Measurements from ENCODE around the gene CYP4F2. TPM values are rescaled to one million over a fixed set of nuclear protein-coding genes. Genes with fewer than 3 reads are reported as not detected.

The CYP4F2 gene
- 100 to 1,000 TPM; 151 to 228 (median 173) TPM for total RNA-seq
- long read RNA-seq, transcript CYP4F2-202 (13 exons, 2,407 nt), result major isoform, 43 of 55 reads
- long read RNA-seq, partial matches to known transcripts, result 10 of 55 reads
- long read RNA-seq, other reads (novel, unspliced or antisense), result 2 of 55 reads

GRCh38 chr19:15897738-15898276 is at the start of gene CYP4F2:
Gene CYP4F2, minus strand, starts transcription at chr19:15898074. Its CDS starts 463 bp downstream, at chr19:15897611.
- Histone ChIP-seq H3K4me1 (peaks cover 0 to 19% (median 3%) of the 10 kb centered on the region in 4 donors), H3K36me3 (no peaks in the 10 kb centered on the region), H3K4me3 (peak within 1 kb of the TSS; percentile 37 to 56 (median 54)), H3K9me3 (no peaks in the 10 kb centered on the region), H3K27ac (peak within 1 kb of the TSS; percentile 38 to 89 (median 78)), H3K27me3 (no peaks in the 10 kb centered on the region)
- peak; percentile 89 to 97 (median 95) for DNase-seq
- TF ChIP-seq POLR2A (IDR thresholded peaks at IDR 0.05) (peak; percentile 87), CTCF (IDR thresholded peaks at IDR 0.05) (no peak)
- peak; percentile 96 to 98 (median 96) for ATAC-seq
- intact Hi-C loops (cut with DNase I), result no loop called here
- WGBS (ENCODE audit: insufficient coverage, low coverage, low lambda C conversion rate, missing lambda C conversion rate), result 40% methylated on average over 2 of the region's 3 CpGs

GRCh38 chr19:15945301-15945700 is 47.4 kb upstream of the CYP4F2 start:
- Histone ChIP-seq H3K36me3 (no peaks in the 10 kb centered on the region), H3K27me3 (no peaks in the 10 kb centered on the region), H3K9me3 (no peaks in the 10 kb centered on the region), H3K4me1 (no peaks in the 10 kb centered on the region), H3K4me3 (no peak overlapping the region), H3K27ac (no peak overlapping the region)
- DNase-seq, result no peak
- intact Hi-C loops (cut with DNase I), result no loop called here
- TF ChIP-seq CTCF (IDR thresholded peaks at IDR 0.05), result no peak
- TF ChIP-seq POLR2A (IDR thresholded peaks at IDR 0.05), result no peak
- ATAC-seq, result no peak
- 38% methylated on average over 4 of the region's 4 CpGs for WGBS (ENCODE audit: insufficient coverage, low coverage, low lambda C conversion rate, missing lambda C conversion rate)

GRCh38 chr19:15944401-15944800 is 46.5 kb upstream of the CYP4F2 start:
- 43% methylated on average over 4 of the region's 4 CpGs for WGBS (ENCODE audit: insufficient coverage, low coverage, low lambda C conversion rate, missing lambda C conversion rate)
- no peak overlapping the region for H3K4me3 ChIP-seq
- no peak for DNase-seq
- no peak for ATAC-seq
- intact Hi-C loops (cut with DNase I), result no loop called here
- TF ChIP-seq CTCF (IDR thresholded peaks at IDR 0.05), result no peak
- no peak for TF ChIP-seq POLR2A (IDR thresholded peaks at IDR 0.05)
- H3K27me3 ChIP-seq, result no peaks in the 10 kb centered on the region
- no peak overlapping the region for H3K27ac ChIP-seq
- H3K4me1 ChIP-seq, result no peaks in the 10 kb centered on the region
- no peaks in the 10 kb centered on the region for H3K9me3 ChIP-seq
- no peaks in the 10 kb centered on the region for H3K36me3 ChIP-seq

GRCh38 chr19:15937771-15938170 is 39.9 kb upstream of the CYP4F2 start:
- Histone ChIP-seq H3K36me3 (no peaks in the 10 kb centered on the region), H3K9me3 (no peaks in the 10 kb centered on the region), H3K4me3 (no peak overlapping the region), H3K27me3 (no peaks in the 10 kb centered on the region), H3K27ac (no peak overlapping the region), H3K4me1 (peaks cover 0 to 13% (median 6%) of the 10 kb centered on the region in 4 donors)
- DNase-seq, result no peak
- 20% methylated on average over 1 of the region's 2 CpGs for WGBS (ENCODE audit: insufficient coverage, low coverage, low lambda C conversion rate, missing lambda C conversion rate)
- intact Hi-C loops (cut with DNase I), result no loop called here
- no peak for TF ChIP-seq CTCF (IDR thresholded peaks at IDR 0.05)
- TF ChIP-seq POLR2A (IDR thresholded peaks at IDR 0.05), result no peak
- ATAC-seq, result no peak
